ENCODE results near the gene COL4A2.

The COL4A2 gene

DNA sequence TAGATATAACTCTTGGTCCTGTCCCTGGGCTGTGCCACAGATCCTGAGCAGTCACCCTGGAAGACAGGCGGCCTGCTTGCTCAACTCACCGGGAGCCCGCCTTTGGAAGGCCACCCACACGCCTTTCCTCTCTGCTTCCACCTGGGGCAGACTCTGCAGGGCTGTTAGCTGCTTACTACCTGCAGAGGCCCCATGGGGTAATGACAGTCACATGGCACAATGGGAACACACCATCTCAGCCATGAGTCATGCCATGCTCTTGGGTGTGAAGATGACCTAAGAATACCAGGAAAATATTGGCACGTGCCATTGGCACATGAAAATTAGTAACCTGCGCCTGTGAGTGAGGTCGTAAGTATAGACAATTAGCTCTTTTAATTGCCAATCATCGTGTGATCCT, 108.6 kb downstream of the COL4A2 start:
- Histone ChIP-seq H3K36me3 (ENCODE audit: insufficient read depth, insufficient read length, low read length) (peaks cover 25% of the 10 kb centered on the region), H3K9ac (ENCODE audit: insufficient read length, low read depth) (no peak overlapping the region), H3K4me1 (ENCODE audit: insufficient read depth, insufficient read length) (no peaks in the 10 kb centered on the region), H3K4me3 (ENCODE audit: insufficient read length, low read depth) (no peak overlapping the region), H3K27me3 (ENCODE audit: insufficient read depth, insufficient read length) (no peaks in the 10 kb centered on the region), H3K9me3 (ENCODE audit: insufficient read depth, low read length) (no peaks in the 10 kb centered on the region)
- TF ChIP-seq ZNF274 (IDR thresholded peaks at IDR 0.05; ENCODE audit: low read depth, low read length) (no peak), SUZ12 (IDR thresholded peaks at IDR 0.05; ENCODE audit: extremely low read depth, insufficient read depth, insufficient read length) (no peak), YY1 (IDR thresholded peaks at IDR 0.05; ENCODE audit: insufficient read depth, insufficient read length) (no peak)
- DNase-seq (ENCODE audit: low read depth, low spot score) = no peak

DNA sequence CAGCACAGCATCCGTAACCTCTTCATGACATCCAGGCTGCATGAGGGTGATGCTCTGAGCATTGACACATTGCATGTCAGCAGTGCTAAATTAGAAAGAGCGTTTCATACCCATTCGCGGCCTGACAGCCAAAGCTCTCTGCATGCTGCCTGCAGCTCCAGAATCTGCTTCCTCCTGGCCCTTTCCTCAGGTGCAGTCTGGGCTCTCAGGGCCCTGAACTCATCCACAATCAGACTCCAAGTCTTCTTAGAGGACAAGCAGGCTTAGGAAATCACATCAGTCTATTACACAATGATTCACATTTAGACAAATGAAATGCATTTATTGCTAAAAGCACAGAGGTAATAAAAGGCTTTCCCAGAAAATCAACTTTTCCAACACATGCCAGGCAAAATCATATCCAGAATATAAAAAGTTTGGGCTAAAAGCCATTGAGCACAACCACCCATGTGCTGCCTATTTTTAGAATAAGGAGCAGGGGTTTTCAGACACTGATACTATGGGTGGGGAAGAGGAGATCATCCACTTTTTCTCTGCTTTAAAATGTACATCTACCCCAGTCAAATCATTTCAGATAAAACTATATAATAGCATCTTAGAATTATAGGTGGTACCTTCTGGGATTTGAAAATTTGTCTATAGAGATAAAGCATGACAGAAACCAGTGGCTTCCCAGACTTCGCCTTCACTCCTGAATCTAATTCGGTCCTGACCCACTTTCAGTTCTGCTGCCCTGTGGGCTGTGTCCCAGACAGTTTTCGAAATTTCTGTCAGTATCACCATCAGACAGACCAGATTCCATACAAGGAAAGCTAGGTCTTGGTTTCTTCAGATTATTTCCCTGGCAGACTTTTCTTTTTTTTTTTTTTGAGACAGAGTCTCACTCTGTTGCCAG, 109.3 kb downstream of the COL4A2 start:
- no peak for DNase-seq (ENCODE audit: low read depth, low spot score)
- no peak overlapping the region for H3K4me3 ChIP-seq (ENCODE audit: insufficient read length, low read depth)

GRCh38 chr13:110418944-110419343, 111.9 kb downstream of the COL4A2 start:
- Histone ChIP-seq H3K36me3 (ENCODE audit: insufficient read depth, insufficient read length, low read length) (peaks cover 32% of the 10 kb centered on the region), H3K9me3 (ENCODE audit: insufficient read depth, low read length) (no peaks in the 10 kb centered on the region), H3K27me3 (ENCODE audit: insufficient read depth, insufficient read length) (no peaks in the 10 kb centered on the region), H3K9ac (ENCODE audit: insufficient read length, low read depth) (no peak overlapping the region), H3K4me3 (ENCODE audit: insufficient read length, low read depth) (no peak overlapping the region), H3K4me1 (ENCODE audit: insufficient read depth, insufficient read length) (no peaks in the 10 kb centered on the region)
- DNase-seq (ENCODE audit: low read depth, low spot score) = no peak
- no peak for TF ChIP-seq ZNF274 (IDR thresholded peaks at IDR 0.05; ENCODE audit: low read depth, low read length)
- TF ChIP-seq SUZ12 (IDR thresholded peaks at IDR 0.05; ENCODE audit: extremely low read depth, insufficient read depth, insufficient read length) = no peak
- no peak for TF ChIP-seq YY1 (IDR thresholded peaks at IDR 0.05; ENCODE audit: insufficient read depth, insufficient read length)

More for the DNA sequence above, 109.3 kb downstream of the COL4A2 start:
- Histone ChIP-seq H3K4me1 (ENCODE audit: insufficient read depth, insufficient read length) (no peaks in the 10 kb centered on the region), H3K36me3 (ENCODE audit: insufficient read depth, insufficient read length, low read length) (peaks cover 26% of the 10 kb centered on the region), H3K9ac (ENCODE audit: insufficient read length, low read depth) (no peak overlapping the region), H3K9me3 (ENCODE audit: insufficient read depth, low read length) (no peaks in the 10 kb centered on the region), H3K27me3 (ENCODE audit: insufficient read depth, insufficient read length) (no peaks in the 10 kb centered on the region)
- TF ChIP-seq SUZ12 (IDR thresholded peaks at IDR 0.05; ENCODE audit: extremely low read depth, insufficient read depth, insufficient read length) (no peak), ZNF274 (IDR thresholded peaks at IDR 0.05; ENCODE audit: low read depth, low read length) (no peak), YY1 (IDR thresholded peaks at IDR 0.05; ENCODE audit: insufficient read depth, insufficient read length) (no peak)

DNA sequence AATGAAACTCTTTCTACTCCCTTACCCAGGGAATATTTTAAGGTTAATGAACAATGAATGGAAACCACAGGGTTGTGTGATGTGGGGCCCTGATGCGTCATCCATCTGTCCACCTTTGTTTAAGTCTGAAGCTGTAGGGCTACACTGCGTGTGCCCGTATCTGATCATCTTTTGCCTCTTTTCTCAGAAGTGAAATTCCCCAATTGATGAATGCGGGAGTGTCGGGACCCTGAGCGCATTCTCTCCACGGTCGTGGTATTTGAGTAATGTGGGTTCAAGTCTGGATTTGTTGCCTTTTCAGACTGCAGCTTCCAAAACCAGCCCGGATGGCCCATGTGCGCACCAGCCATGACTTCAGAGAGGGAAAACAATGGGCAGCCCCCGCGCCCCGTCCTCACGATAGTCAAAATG, 112.3 kb downstream of the COL4A2 start:
- no peaks in the 10 kb centered on the region for H3K4me1 ChIP-seq (ENCODE audit: insufficient read depth, insufficient read length)
- peaks cover 32% of the 10 kb centered on the region for H3K36me3 ChIP-seq (ENCODE audit: insufficient read depth, insufficient read length, low read length)
- TF ChIP-seq SUZ12 (IDR thresholded peaks at IDR 0.05; ENCODE audit: extremely low read depth, insufficient read depth, insufficient read length) (no peak), ZNF274 (IDR thresholded peaks at IDR 0.05; ENCODE audit: low read depth, low read length) (no peak), YY1 (IDR thresholded peaks at IDR 0.05; ENCODE audit: insufficient read depth, insufficient read length) (no peak)

GRCh38 chr13:110419946-110420345, 112.9 kb downstream of the COL4A2 start:
- H3K27me3 ChIP-seq (ENCODE audit: insufficient read depth, insufficient read length) = no peaks in the 10 kb centered on the region
- H3K36me3 ChIP-seq (ENCODE audit: insufficient read depth, insufficient read length, low read length) = peaks cover 37% of the 10 kb centered on the region
- no peak for DNase-seq (ENCODE audit: low read depth, low spot score)
- no peak overlapping the region for H3K4me3 ChIP-seq (ENCODE audit: insufficient read length, low read depth)
- no peaks in the 10 kb centered on the region for H3K9me3 ChIP-seq (ENCODE audit: insufficient read depth, low read length)
- no peak for TF ChIP-seq SUZ12 (IDR thresholded peaks at IDR 0.05; ENCODE audit: extremely low read depth, insufficient read depth, insufficient read length)
- TF ChIP-seq ZNF274 (IDR thresholded peaks at IDR 0.05; ENCODE audit: low read depth, low read length) = no peak
- no peak for TF ChIP-seq YY1 (IDR thresholded peaks at IDR 0.05; ENCODE audit: insufficient read depth, insufficient read length)
- no peaks in the 10 kb centered on the region for H3K4me1 ChIP-seq (ENCODE audit: insufficient read depth, insufficient read length)
- no peak overlapping the region for H3K9ac ChIP-seq (ENCODE audit: insufficient read length, low read depth)

More for the DNA sequence above, 112.3 kb downstream of the COL4A2 start:
- Histone ChIP-seq H3K4me3 (ENCODE audit: insufficient read length, low read depth) (no peak overlapping the region), H3K27me3 (ENCODE audit: insufficient read depth, insufficient read length) (no peaks in the 10 kb centered on the region), H3K9ac (ENCODE audit: insufficient read length, low read depth) (no peak overlapping the region), H3K9me3 (ENCODE audit: insufficient read depth, low read length) (no peaks in the 10 kb centered on the region)
- DNase-seq (ENCODE audit: low read depth, low spot score) = no peak

DNA sequence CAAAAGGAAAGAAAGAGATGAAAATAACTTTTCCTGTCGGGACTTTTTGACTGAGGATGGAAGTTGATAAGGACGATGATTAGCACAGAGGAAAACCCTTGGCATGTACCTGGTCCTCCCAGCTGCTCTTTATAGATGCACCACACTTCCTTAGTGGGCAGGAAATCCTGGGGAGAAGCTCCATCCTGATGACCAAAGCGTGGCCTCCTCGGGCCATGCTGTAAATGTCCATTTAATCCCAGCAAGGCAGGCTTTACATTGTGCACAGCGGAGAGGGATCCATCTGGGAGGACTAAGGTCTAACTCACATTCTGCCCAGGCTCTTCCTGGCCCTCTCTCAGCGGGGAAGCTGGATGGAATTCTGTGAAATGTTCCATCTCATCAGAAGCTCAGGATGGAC, 113.5 kb downstream of the COL4A2 start:
- no peak for TF ChIP-seq YY1 (IDR thresholded peaks at IDR 0.05; ENCODE audit: insufficient read depth, insufficient read length)
- no peak for TF ChIP-seq SUZ12 (IDR thresholded peaks at IDR 0.05; ENCODE audit: extremely low read depth, insufficient read depth, insufficient read length)
- no peak for DNase-seq (ENCODE audit: low read depth, low spot score)
- Histone ChIP-seq H3K9me3 (ENCODE audit: insufficient read depth, low read length) (no peaks in the 10 kb centered on the region), H3K4me3 (ENCODE audit: insufficient read length, low read depth) (no peak overlapping the region), H3K9ac (ENCODE audit: insufficient read length, low read depth) (no peak overlapping the region), H3K4me1 (ENCODE audit: insufficient read depth, insufficient read length) (no peaks in the 10 kb centered on the region), H3K36me3 (ENCODE audit: insufficient read depth, insufficient read length, low read length) (peaks cover 43% of the 10 kb centered on the region), H3K27me3 (ENCODE audit: insufficient read depth, insufficient read length) (no peaks in the 10 kb centered on the region)

DNA sequence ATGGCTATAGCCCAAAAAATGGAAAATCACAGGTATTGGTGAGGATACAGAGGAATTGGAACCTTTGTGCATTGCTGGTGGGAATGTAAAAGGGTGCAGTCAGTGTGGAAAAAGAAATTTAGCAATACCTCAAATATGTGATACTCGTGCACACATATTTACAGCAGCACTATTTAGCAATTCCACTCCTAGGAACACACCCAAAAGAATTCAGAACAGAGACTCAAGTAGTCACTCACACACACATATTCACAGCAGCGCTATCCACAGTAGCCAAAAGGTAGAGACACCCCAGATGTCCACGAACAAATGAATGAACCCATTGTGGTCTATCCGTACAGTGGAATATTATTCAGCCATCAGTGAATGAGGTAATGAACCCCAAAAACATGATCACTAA, 114.0 kb downstream of the COL4A2 start:
- H3K9me3 ChIP-seq (ENCODE audit: insufficient read depth, low read length) = no peaks in the 10 kb centered on the region
- TF ChIP-seq SUZ12 (IDR thresholded peaks at IDR 0.05; ENCODE audit: extremely low read depth, insufficient read depth, insufficient read length) (no peak), ZNF274 (IDR thresholded peaks at IDR 0.05; ENCODE audit: low read depth, low read length) (no peak), YY1 (IDR thresholded peaks at IDR 0.05; ENCODE audit: insufficient read depth, insufficient read length) (no peak)
- H3K27me3 ChIP-seq (ENCODE audit: insufficient read depth, insufficient read length) = no peaks in the 10 kb centered on the region
- H3K4me3 ChIP-seq (ENCODE audit: insufficient read length, low read depth) = no peak overlapping the region
- peaks cover 44% of the 10 kb centered on the region for H3K36me3 ChIP-seq (ENCODE audit: insufficient read depth, insufficient read length, low read length)
- H3K9ac ChIP-seq (ENCODE audit: insufficient read length, low read depth) = no peak overlapping the region
- no peak for DNase-seq (ENCODE audit: low read depth, low spot score)
- no peaks in the 10 kb centered on the region for H3K4me1 ChIP-seq (ENCODE audit: insufficient read depth, insufficient read length)
